Measurements from ENCODE around the gene NUDT14. TPM values are rescaled to one million over a fixed set of nuclear protein-coding genes. Genes with fewer than 3 reads are reported as not detected.

The NUDT14 gene
- total RNA-seq, 4 donors from 2014 or later = 8.0 to 20.2 (median 13.2) TPM

DNA sequence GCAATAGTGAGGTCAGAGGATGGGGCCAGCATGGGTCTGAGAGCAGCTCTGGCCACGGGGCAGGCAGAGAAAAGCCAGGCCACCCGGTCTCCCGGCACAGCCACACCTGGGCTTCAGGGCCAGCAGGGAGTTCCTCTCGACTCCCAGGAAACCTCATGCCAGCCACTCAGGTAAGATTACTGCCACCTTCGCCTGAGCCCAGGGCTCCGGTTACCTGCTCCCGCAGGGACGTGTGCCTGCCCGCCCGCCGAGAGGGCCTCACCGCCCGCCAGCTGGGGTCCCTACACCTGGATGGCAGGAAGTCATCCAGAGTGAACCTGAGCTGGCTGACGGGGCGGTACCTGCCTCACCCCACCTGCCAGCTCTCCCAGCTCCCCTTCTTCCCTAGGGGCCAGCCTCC is 19.8 kb downstream of the NUDT14 start:
- TF ChIP-seq, protein P1, sequence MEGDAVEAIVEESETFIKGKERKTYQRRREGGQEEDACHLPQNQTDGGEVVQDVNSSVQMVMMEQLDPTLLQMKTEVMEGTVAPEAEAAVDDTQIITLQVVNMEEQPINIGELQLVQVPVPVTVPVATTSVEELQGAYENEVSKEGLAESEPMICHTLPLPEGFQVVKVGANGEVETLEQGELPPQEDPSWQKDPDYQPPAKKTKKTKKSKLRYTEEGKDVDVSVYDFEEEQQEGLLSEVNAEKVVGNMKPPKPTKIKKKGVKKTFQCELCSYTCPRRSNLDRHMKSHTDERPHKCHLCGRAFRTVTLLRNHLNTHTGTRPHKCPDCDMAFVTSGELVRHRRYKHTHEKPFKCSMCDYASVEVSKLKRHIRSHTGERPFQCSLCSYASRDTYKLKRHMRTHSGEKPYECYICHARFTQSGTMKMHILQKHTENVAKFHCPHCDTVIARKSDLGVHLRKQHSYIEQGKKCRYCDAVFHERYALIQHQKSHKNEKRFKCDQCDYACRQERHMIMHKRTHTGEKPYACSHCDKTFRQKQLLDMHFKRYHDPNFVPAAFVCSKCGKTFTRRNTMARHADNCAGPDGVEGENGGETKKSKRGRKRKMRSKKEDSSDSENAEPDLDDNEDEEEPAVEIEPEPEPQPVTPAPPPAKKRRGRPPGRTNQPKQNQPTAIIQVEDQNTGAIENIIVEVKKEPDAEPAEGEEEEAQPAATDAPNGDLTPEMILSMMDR (IDR thresholded peaks at IDR 0.05; ENCODE audit: low read depth) = no peak

DNA sequence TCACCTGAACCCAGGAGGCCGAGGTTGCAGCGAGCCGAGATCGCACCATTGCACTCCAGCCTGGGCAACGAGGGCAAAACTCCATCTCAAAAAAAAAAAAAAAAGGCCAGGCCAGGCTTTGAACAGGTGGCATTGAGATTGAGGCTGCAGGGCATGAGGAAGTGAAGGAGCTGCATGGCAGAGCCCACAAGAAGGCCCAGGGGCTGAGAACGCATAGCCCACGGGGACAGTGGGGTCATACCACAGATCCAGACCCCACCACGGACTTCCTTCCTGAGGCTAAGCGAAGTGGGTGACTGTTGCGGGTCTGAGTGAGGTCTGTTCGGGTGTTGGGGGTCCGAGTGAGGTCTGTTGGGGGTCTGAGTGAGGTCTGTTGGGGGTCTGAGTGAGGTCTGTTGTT is 20.3 kb downstream of the NUDT14 start:
- TF ChIP-seq, protein P1 (IDR thresholded peaks at IDR 0.05; ENCODE audit: low read depth) = no peak

DNA sequence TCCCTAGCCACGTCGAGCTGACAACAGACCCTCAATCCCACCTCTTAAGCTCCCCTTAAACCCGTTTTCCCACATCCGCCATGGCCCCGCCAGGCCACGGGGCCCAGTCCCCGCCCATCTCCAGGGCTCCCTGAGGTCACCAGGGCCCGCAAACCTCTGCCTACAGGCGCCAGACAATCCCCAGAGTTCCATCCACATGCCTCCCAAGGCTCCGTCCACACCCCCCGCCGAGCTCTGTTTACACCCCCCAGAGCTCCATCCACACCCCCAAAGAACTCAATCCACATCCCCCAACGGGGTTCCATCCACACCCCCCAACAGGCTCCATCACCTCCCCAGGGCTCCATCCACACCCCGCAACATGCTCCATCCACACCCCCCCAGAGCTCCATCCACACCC is 21.8 kb downstream of the NUDT14 start:
- TF ChIP-seq, protein P1 (IDR thresholded peaks at IDR 0.05; ENCODE audit: low read depth) = no peak

DNA sequence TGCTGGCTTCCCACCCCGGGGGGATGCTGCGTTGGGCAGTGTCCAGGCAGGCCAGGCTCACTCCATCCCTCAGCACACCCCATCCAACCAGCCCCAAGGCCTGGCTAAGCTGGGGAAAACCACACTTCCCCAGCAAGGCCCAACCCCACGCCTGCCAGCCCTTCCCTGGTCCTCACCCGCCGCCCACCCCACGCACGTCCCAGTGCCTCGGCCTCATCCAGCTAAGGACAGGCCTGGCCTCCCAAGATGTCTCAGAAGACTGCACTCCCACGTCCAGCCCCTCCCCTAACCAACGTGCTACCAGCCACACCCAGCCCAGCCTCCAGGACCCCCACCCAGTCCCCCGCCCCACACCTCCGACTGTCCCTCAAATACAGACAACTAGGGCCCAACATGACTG is 22.3 kb downstream of the NUDT14 start:
- TF ChIP-seq, protein P1 (IDR thresholded peaks at IDR 0.05; ENCODE audit: low read depth) = no peak

DNA sequence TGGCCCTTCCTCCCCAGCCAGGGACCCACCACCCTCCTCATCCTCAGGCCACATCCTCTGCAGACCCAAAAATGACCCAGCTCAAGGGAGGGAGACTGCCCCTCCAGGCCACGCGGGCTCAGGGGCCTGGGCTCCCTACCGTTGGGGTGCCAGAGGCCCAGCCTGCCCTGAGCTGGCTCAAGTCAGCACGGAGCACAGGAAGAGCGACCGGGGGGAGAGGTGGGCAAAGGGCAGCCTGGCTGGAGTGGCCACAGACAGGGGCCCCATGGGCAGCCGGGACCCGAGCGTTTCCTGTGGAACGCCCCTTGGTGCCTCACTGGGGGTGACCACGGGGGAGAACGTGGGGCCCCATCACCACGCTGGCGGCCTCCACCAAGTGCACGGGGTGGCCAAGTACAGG is 23.2 kb downstream of the NUDT14 start:
- TF ChIP-seq, protein P1 (IDR thresholded peaks at IDR 0.05; ENCODE audit: low read depth) = no peak

DNA sequence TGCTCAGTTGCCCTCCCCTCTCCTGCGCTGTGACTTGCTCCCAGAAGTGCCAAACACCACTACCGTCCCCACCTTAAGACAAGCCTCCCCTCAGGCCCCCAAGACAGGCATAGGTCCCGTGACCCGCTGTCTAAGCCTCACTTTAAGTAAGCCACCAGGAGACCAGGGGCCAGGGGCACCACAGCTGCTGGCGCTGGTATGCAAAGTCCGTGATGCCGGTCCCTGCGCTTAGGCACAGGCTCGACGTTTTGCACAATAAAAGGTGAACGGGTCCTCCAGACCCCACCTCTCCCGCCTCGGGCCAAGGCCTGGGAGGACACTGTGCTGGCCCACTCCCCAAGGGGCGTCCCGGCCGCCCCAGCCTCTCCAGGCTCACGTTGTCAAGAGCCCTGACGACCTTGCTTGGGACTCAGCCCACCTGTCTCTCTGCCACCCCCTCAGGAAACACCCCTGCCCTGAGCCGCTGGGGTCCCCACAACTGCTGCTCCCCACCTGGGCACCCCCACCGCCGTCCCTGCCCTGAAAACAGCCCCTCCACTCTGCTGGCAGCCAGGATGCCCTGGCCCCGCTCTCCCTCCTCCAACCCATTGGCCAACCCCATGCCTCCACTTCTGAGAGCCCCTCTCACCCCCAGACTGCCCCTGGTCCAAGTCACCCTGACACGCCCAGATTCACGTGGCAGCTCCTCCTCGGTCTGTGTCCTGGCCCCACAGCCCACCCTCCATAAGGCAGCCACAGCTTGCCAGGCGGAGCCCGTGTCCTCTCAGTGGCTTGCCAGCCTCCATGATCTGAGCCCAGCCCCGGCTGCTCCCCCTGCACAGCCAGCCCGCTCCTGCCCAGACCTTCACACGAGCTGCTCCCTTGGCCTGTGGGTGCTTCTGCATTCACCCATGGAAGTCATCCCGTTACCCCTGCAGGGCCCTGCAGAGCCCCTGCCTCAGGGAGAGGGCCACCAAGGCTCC is 24.4 kb downstream of the NUDT14 start:
- TF ChIP-seq, protein P1 (IDR thresholded peaks at IDR 0.05; ENCODE audit: low read depth) = no peak

DNA sequence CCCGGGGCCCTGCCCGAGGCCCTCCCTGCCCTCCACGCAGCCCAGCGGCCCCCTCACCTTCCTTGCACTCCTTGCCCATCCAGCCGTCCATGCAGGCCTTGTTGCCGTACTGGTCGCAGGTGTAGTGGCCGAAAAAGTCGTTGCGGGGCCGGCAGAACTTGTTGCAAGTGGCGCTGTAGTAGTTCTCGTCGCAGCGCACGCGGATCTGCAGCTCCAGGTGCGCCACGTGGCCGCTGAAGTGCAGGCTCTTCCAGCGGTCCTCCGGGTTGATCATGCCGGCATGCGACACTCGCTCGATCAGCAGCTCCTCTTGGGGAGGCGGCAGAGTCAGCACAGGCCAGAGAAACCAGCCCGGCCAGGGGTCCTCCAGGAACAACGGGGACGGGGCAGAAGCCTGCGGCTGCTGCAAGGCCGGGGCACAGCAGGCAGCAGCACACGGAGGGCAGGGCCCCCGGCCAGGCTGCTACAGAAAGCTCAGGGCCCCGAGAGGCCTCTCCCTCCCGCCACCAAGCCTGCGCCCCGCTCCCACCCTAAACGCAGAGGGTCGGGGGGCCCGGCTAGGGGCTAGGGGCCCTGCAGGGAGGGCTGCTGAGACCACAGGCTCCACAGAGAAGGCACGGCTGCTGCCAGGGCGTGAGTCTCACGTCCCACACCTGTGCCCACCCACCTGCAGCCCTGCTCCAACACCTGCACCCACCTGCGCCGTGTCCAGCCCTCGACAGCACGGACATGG is 25.3 kb downstream of the NUDT14 start:
- TF ChIP-seq, protein P1 (IDR thresholded peaks at IDR 0.05; ENCODE audit: low read depth) = no peak
